HCT116 (cell line): ENCODE measurements around the gene JPH3.

Source experiments
- EZH2 ChIP-seq: fragments of 200-600 bp; sonication (generic); IDR thresholded peaks from 2 replicates; pipeline ENCODE4 v1.6.1; 2017; ENCODE audit warnings: antibody characterized with exemption, mixed run types
- POLR2A ChIP-seq: IDR thresholded peaks from 2 replicates; pipeline ENCODE4 v1.7.0; 2011; ENCODE audit warnings: borderline replicate concordance; ENCODE audit not compliant: insufficient read depth, insufficient read length; ENCODE audit errors: extremely low read depth
- POLR2AphosphoS5 ChIP-seq: IDR thresholded peaks from 2 replicates; pipeline ENCODE4 v1.6.1; 2011; ENCODE audit warnings: mild to moderate bottlenecking, low read depth, low read length, moderate library complexity
- YY1 ChIP-seq: IDR thresholded peaks from 2 replicates; pipeline ENCODE4 v1.6.1; 2011; ENCODE audit warnings: low read length, low read depth, moderate library complexity, mild to moderate bottlenecking; ENCODE audit not compliant: insufficient replicate concordance; ENCODE audit errors: extremely low read depth

DNA sequence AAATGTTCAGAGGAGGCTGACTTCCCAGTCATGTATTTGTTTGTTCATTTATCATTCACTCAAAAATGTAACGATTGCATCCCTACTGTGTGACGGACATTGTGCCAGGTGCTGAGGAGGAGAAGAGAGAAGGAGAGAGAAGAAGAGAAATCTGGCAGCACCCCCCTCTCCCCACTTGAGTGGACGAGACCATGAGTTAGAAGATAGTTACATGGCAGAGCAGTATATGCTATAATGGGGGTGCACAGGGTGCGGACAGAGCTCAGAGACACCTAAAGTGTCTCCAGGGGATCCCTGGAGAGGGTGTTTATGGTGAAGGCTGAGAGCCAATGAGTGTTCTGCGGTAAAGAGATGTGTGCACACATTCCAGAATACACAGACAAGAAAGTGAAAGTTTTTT lies 6.6 kb upstream of the JPH3 start:
- no peak for TF ChIP-seq YY1
- no peak for TF ChIP-seq EZH2
- no peak for TF ChIP-seq POLR2A
- TF ChIP-seq POLR2AphosphoS5 = no peak
